BLaER1 (cell line): ENCODE data around the gene PLP2.
"Not testable (repeated sequence)": the region's sequence is repeated elsewhere in the genome, so short reads cannot be mapped to it uniquely, and the experiment has no call there.

Experiments
- H3K27ac ChIP-seq: shearing (Covaris generic); formaldehyde crosslinking; 2 replicates; pipeline ENCODE4 v1.8.1; 2022
- H3K27me3 ChIP-seq: shearing (Covaris generic); formaldehyde crosslinking; 2 replicates; pipeline ENCODE4 v1.8.1; 2022
- H3K36me3 ChIP-seq: shearing (Covaris generic); formaldehyde crosslinking; 2 replicates; pipeline ENCODE4 v1.8.1; 2022
- H3K4me1 ChIP-seq: shearing (Covaris generic); formaldehyde crosslinking; 2 replicates; pipeline ENCODE4 v1.8.1; 2022
- H3K4me2 ChIP-seq: shearing (Covaris generic); formaldehyde crosslinking; 2 replicates; pipeline ENCODE4 v1.8.1; 2022
- H3K4me3 ChIP-seq: shearing (Covaris generic); formaldehyde crosslinking; 2 replicates; pipeline ENCODE4 v1.8.1; 2022
- H3K9ac ChIP-seq: shearing (Covaris generic); formaldehyde crosslinking; 2 replicates; pipeline ENCODE4 v1.8.1; 2022
- H3K9me3 ChIP-seq: shearing (Covaris generic); formaldehyde crosslinking; 2 replicates; pipeline ENCODE4 v1.8.1; 2022
- H4K20me1 ChIP-seq: shearing (Covaris generic); formaldehyde crosslinking; 2 replicates; pipeline ENCODE4 v1.8.1; 2022
- Cebpa-rat ChIP-seq: shearing (Covaris generic); IDR thresholded peaks from 2 replicates; pipeline ENCODE4 v1.8.1; 2022

The PLP2 gene

DNA sequence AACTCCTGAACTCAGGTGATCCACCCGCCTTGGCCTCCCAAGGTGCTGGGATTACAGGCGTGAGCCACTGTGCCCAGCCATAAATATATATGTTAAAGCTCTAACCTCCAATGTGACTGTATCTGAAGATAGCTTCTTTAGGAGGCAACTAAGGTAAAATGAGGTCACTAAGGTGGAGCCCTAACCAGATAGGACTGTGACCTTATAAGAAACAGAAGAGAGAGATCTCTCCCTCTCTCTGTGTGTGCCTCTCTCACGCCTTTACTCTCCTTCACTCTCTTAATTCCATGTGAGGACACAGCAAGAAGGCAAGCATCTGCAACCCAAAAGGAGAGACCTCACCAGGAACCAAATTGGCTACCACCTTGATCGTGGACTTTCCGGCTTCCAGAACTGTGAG, 10.1 kb upstream of the PLP2 start:
- Histone ChIP-seq H3K9ac (no peak overlapping the region), H3K27ac (no peak overlapping the region), H3K4me2 (no peak overlapping the region), H3K9me3 (peaks cover 14% of the 10 kb centered on the region), H4K20me1 (no peaks in the 10 kb centered on the region), H3K4me1 (peaks cover 25% of the 10 kb centered on the region), H3K36me3 (no peaks in the 10 kb centered on the region), H3K4me3 (no peak overlapping the region), H3K27me3 (peaks cover 29% of the 10 kb centered on the region)
- TF ChIP-seq Cebpa-rat, result no peak

DNA sequence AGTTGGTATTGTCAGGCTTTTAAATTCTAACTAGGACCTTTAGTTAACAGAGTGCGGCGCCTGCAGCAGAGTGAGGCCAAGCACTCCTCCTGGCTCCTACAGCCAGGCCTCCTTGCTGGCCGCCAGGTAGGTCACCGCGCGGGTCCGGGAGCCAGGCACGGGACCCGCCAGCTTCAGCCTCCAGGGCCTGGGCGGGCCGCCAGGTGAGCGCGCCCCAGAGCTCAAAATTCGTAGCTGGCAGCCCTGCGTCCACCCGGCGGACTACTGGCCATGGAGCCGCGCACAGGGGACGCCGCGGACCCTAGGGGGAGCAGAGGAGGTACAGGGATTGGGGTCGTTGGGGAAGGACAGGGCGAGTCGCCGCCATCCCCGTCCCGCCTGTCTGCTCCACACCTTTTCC, 9.1 kb upstream of the PLP2 start, which contains the start of gene MAGIX:
Gene MAGIX (plus strand): TSS at position 139 of the 400 bp plus-strand sequence. CDS start 132 bp downstream, at position 271.
- Histone ChIP-seq H3K27ac (peak within 1 kb of the TSS; percentile 78), H3K9ac (peak within 1 kb of the TSS; percentile 72), H4K20me1 (no peaks in the 10 kb centered on the region), H3K4me3 (peak within 1 kb of the TSS; percentile 63), H3K4me2 (peak within 1 kb of the TSS; percentile 67), H3K4me1 (peaks cover 31% of the 10 kb centered on the region), H3K36me3 (no peaks in the 10 kb centered on the region), H3K27me3 (peaks cover 29% of the 10 kb centered on the region), H3K9me3 (peaks cover 14% of the 10 kb centered on the region)
- no peak for TF ChIP-seq Cebpa-rat

DNA sequence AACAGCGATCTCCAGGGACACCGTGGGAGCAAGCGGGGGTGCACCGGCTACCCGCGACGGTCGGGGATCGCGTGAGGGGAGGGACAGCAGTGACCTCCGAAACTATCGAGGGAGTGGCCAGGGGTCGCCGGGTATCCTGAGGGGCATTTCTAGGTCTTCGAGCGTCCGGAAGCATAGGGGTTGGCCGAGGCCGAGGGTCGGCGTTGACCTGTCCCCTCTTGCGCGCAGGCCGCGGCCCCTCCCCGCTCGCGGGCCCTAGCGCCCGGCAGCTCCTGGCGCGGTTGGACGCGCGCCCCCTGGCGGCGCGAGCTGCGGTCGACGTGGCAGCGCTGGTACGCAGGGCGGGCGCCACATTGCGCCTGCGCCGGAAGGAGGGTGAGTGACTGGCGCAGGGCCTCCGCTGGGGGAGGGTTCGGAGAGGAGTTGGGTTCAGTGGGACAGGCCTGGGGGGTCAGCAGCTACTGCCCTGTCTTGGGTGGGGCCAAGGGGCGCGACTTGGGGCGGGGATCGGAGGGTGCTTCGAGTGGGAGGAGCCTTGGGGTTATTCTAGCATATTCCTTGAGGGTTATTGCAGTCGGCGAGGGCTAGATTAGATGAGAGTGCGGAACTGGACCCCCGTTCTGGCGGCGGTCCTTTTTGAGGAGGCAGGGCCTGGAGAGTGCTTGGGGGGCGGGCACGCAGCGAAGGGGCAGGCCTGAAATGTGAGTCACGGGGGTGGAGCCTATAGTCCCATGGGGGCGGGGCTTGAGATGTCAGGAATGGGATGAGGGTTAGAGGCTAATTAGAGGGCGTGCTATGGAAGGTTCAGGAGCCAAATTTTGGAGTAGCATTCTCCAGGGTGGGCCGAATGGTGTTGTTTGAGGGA, 7.9 kb upstream of the PLP2 start:
- TF ChIP-seq Cebpa-rat, result no peak

DNA sequence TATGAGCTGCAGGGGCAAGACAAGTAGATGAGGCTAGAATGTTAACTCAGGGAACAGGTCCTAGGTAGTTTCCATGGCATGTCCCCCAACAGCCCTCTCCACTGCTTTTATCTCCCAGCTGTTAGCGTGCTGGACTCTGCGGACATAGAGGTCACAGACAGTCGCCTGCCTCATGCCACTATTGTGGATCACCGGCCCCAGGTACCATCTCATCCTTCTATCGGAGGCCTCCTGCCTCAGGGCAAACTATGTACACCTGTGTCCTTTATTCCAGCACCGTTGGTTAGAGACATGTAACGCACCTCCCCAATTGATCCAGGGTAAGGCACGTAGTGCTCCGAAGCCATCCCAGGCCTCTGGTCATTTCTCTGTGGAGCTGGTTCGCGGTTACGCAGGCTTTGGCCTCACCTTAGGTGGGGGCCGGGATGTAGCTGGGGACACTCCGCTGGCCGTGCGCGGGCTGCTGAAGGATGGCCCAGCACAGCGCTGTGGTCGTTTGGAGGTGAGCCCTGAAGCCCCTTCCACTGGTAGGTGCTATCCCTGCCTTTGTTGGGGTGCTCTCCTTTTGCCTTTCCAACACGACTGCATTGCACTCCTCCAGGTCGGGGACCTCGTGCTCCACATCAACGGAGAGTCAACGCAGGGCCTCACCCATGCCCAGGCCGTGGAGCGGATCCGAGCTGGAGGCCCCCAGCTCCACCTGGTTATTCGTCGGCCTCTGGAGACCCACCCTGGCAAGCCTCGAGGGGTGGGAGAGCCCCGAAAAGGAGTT, 6.9 kb upstream of the PLP2 start:
- no peak for TF ChIP-seq Cebpa-rat
- Histone ChIP-seq H3K4me3 (no peak overlapping the region), H3K27me3 (peaks cover 12% of the 10 kb centered on the region), H3K4me1 (peaks cover 46% of the 10 kb centered on the region), H3K9ac (no peak overlapping the region), H4K20me1 (no peaks in the 10 kb centered on the region), H3K36me3 (no peaks in the 10 kb centered on the region), H3K9me3 (peaks cover 14% of the 10 kb centered on the region), H3K4me2 (peak overlapping the region; percentile 67), H3K27ac (no peak overlapping the region)

More for the DNA sequence above, 7.9 kb upstream of the PLP2 start:
- peaks cover 14% of the 10 kb centered on the region for H3K9me3 ChIP-seq
- H3K4me1 ChIP-seq, result peaks cover 39% of the 10 kb centered on the region
- no peaks in the 10 kb centered on the region for H4K20me1 ChIP-seq
- H3K4me2 ChIP-seq, result peak overlapping the region; percentile 67
- H3K27ac ChIP-seq, result peak overlapping the region; percentile 78
- peaks cover 19% of the 10 kb centered on the region for H3K27me3 ChIP-seq
- H3K9ac ChIP-seq, result peak overlapping the region; percentile 72
- no peaks in the 10 kb centered on the region for H3K36me3 ChIP-seq
- peak overlapping the region; percentile 63 for H3K4me3 ChIP-seq

DNA sequence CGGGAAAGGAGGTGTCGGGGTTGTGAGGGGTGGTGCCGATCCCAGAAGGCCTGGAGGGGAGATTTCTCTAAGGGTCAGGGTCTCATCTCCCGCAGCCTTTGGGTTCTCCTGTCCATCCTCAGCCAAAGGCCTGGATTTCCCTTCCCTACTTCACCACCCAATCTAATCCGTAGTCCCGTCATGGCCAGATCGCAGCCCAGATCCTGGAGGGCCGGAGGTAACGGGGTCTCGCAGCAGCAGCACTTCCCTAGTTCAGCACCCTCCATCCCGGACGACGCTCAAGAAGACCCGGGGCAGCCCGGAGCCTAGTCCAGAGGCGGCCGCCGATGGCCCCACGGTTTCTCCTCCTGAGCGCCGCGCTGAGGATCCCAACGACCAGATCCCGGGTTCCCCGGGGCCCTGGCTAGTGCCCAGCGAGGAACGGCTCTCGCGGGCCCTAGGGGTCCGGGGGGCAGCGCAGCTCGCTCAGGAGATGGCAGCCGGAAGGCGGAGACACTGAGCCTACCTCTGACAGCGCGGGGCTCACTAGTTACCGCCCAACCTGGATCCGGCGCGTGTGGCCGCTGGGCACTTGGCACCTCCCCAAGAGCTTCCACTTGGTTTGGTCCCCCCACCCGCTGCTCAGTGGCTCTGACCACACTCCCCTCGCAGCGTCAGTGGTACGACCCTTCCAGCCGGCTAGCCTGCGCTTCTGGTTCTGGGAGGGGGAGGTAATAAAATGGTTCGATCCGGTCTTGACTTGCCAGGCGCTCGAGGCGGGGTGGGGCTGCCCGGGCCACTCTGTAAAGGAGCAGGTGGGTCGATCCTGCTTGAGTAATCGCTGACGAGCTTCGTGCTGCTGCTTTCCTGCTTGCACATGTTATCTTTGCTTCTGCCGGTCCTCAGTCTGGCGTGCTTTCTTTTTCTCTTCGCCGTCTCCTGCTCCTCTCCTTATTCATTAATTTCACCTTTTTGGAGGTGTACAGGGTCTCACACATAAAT, 5.5 kb upstream of the PLP2 start:
- Histone ChIP-seq H3K4me2 (peak overlapping the region; percentile 76), H4K20me1 (no peaks in the 10 kb centered on the region), H3K36me3 (no peaks in the 10 kb centered on the region), H3K9ac (peak overlapping the region; percentile 18; the same call in 1 of the 2 replicates), H3K4me1 (peaks cover 50% of the 10 kb centered on the region), H3K4me3 (peak overlapping the region; percentile 58), H3K9me3 (peaks cover 14% of the 10 kb centered on the region), H3K27me3 (peaks cover 5% of the 10 kb centered on the region; the same call in 1 of the 2 replicates), H3K27ac (peak overlapping the region; percentile 75)
- no peak for TF ChIP-seq Cebpa-rat

DNA sequence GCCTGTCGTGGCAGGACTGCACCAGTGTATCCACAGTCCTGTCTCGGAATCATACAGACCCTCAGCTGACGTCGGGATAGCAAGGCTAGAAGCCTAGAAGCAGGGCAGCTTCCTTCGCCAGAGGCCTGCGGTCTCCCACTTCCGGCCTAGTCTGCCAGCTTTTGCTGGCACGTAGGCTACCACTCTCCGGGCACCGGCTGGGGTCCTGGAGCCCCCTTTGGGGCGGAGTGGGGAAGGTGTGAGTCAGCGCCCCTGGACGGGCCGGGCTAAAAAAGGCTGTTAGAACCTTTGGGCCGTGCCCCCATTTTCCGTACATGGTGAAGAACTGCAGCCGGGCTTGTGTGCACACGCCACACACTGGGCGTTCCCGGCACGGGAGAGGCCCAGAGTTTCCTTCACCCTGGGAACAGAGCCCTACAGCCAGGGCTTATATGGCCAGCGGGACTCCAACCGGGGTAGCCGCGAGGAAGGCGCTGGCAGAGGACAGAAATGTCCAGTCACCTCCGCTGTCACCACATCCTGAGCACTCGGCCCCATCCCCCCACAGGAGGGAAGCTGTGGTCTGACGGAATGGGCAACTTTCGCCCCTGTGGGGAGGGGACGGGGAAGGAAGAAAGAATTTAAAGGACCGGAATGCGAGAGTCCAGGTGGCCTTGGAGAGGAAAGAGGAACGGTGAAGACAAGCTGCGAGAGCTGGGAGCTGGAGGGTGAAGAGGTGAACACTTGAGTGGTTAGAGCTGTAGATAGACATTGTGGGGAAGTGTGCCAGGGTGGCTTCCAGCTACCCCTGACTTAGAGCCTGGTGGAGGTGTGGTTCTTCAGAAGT, 4.6 kb upstream of the PLP2 start:
- no peak for TF ChIP-seq Cebpa-rat
- Histone ChIP-seq H4K20me1 (no peaks in the 10 kb centered on the region), H3K4me1 (peaks cover 50% of the 10 kb centered on the region), H3K27me3 (0 out of 2 replicates have a peak, but pooled peaks cover 5% of the 10 kb centered on the region), H3K9ac (peak overlapping the region; percentile 68), H3K36me3 (no peaks in the 10 kb centered on the region), H3K4me2 (peak overlapping the region; percentile 76), H3K9me3 (peaks cover 20% of the 10 kb centered on the region), H3K4me3 (peak overlapping the region; percentile 58), H3K27ac (peak overlapping the region; percentile 75)

DNA sequence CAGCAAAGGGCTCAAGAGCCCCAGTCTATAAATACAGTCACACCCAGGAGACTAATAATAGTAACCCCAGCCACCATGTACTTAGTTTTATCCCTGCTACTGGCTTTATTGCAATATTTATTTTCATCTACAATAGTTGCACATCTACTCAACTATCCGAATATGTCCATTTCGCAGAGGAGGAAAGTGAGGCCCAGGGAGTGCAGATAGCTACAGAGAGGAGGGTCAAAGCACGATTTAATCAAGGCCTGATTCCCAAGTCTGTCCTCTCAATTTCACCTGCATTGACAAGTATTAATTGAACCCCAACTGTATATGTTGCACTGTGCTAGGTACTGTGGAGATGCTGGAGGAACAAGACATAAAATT, 4.0 kb upstream of the PLP2 start:
- peak overlapping the region; percentile 75 for H3K27ac ChIP-seq
- H3K4me1 ChIP-seq, result peaks cover 52% of the 10 kb centered on the region
- peak overlapping the region; percentile 58 for H3K4me3 ChIP-seq
- no peaks in the 10 kb centered on the region for H4K20me1 ChIP-seq
- peaks cover 22% of the 10 kb centered on the region for H3K9me3 ChIP-seq
- TF ChIP-seq Cebpa-rat, result no peak
- peak overlapping the region; percentile 68 for H3K9ac ChIP-seq
- 0 out of 2 replicates have a peak, but pooled peaks cover 5% of the 10 kb centered on the region for H3K27me3 ChIP-seq
- peak overlapping the region; percentile 76 for H3K4me2 ChIP-seq
- H3K36me3 ChIP-seq, result no peaks in the 10 kb centered on the region

DNA sequence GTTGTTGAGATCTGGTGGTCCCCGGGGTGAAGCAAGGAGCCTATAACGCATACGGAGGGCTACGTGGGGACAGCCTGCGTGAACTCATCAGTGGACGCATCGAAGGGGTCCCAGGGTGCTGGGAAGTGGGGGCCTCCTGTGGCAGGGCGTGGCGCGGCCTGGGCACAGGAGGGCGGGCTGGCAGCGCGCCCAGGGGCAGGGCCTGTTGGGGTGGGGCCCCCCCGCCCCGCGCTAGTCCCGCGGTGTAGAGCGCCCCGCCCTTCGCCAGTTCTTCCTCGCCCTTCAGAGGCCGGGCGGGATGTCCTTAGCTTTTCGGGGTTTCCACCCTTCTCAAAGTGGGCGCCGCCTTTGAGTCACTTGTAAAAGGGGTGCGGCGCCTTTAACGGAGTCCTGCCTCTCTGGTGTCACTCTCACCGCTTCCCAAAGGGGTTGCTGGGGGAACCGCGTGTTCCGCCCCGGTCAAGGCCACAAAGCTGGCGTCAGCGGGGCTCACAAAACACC, 632 bp downstream of the PLP2 start:
- no peak for TF ChIP-seq Cebpa-rat
- H3K4me3 ChIP-seq, result peak overlapping the region; percentile 70
- peaks cover 32% of the 10 kb centered on the region for H3K36me3 ChIP-seq
- no peaks in the 10 kb centered on the region for H4K20me1 ChIP-seq
- peak overlapping the region; percentile 78 for H3K9ac ChIP-seq
- peak overlapping the region; percentile 77 for H3K4me2 ChIP-seq
- peaks cover 31% of the 10 kb centered on the region for H3K4me1 ChIP-seq
- H3K27me3 ChIP-seq, result 0 out of 2 replicates have a peak, but pooled peaks cover 5% of the 10 kb centered on the region
- peaks cover 31% of the 10 kb centered on the region for H3K9me3 ChIP-seq
- peak overlapping the region; percentile 73 for H3K27ac ChIP-seq

DNA sequence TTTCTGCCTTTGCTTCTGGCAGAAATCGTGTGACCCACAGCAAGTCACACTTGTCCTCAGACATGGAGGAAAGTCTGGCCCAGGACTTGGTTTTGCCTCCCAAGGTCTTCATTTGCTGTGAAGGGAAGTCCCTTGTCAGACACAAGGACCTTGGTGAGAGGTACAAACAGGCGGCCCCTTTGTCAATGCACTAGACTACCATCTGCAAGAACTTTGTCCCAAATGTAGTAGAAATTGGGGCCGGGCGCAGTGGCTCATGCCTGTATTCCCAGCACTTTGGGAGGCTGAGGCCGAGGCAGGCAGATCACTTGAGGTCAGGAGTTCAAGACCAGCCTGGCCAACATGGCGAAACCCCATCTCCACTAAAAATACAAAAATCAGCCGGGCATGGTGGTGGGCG, 1.8 kb downstream of the PLP2 start:
- not testable (repeated sequence) for H3K27ac ChIP-seq, H3K4me3 ChIP-seq, H3K9ac ChIP-seq, H3K27me3 ChIP-seq, H4K20me1 ChIP-seq
- Histone ChIP-seq H3K9me3 (peaks cover 31% of the 10 kb centered on the region), H3K4me2 (peak overlapping the region; percentile 77; the same call in 1 of the 2 replicates), H3K36me3 (peaks cover 43% of the 10 kb centered on the region), H3K4me1 (peaks cover 20% of the 10 kb centered on the region)
